Measurements from ENCODE around the gene CHCHD6. TPM values are rescaled to one million over a fixed set of nuclear protein-coding genes. Genes with fewer than 3 reads are reported as not detected.

Gene CHCHD6
- total RNA-seq, 1 experiment from 2014 or later, result 21.7 TPM

- Histone ChIP-seq H3K36me3 (no peaks in the 10 kb centered on the region), H3K27ac (no peak overlapping the region), H3K27me3 (replicated peaks) (no peaks in the 10 kb centered on the region), H3K4me1 (replicated peaks) (peaks cover 2% of the 10 kb centered on the region), H3K9me3 (replicated peaks) (peaks cover 10% of the 10 kb centered on the region), H3K4me3 (no peak overlapping the region)
- DNase-seq (ENCODE audit: low read depth in 1 of 2, low spot score in 2 of 2), result no peak
Measured at GRCh38 chr3:126976906-126977305, 272.9 kb downstream of the CHCHD6 start.

- DNase-seq (ENCODE audit: low read depth in 1 of 2, low spot score in 2 of 2), result no peak
- H3K36me3 ChIP-seq, result no peaks in the 10 kb centered on the region
- H3K27me3 ChIP-seq (replicated peaks), result no peaks in the 10 kb centered on the region
- no peak overlapping the region for H3K4me3 ChIP-seq
- peaks cover 11% of the 10 kb centered on the region for H3K4me1 ChIP-seq (replicated peaks)
- H3K27ac ChIP-seq, result no peak overlapping the region
- H3K9me3 ChIP-seq (replicated peaks), result peaks cover 10% of the 10 kb centered on the region
Measured at GRCh38 chr3:126977821-126978220, 273.8 kb downstream of the CHCHD6 start.

GRCh38 chr3:126978291-126978690 is 274.3 kb downstream of the CHCHD6 start:
- H3K27ac ChIP-seq, result no peak overlapping the region
- no peak for DNase-seq (ENCODE audit: low read depth in 1 of 2, low spot score in 2 of 2)
- H3K27me3 ChIP-seq (replicated peaks), result no peaks in the 10 kb centered on the region
- no peaks in the 10 kb centered on the region for H3K36me3 ChIP-seq
- no peak overlapping the region for H3K4me3 ChIP-seq
- H3K4me1 ChIP-seq (replicated peaks), result peaks cover 11% of the 10 kb centered on the region
- H3K9me3 ChIP-seq (replicated peaks), result peaks cover 10% of the 10 kb centered on the region

GRCh38 chr3:126979046-126979628 is 275.1 kb downstream of the CHCHD6 start:
- Histone ChIP-seq H3K4me3 (no peak overlapping the region), H3K4me1 (replicated peaks) (peaks cover 13% of the 10 kb centered on the region)
- DNase-seq (ENCODE audit: low read depth in 1 of 2, low spot score in 2 of 2), result no peak

GRCh38 chr3:126980266-126980811 is 276.3 kb downstream of the CHCHD6 start:
- no peak overlapping the region for H3K4me3 ChIP-seq
- H3K27me3 ChIP-seq (replicated peaks), result no peaks in the 10 kb centered on the region
- H3K36me3 ChIP-seq, result peaks cover 8% of the 10 kb centered on the region
- H3K27ac ChIP-seq, result no peak overlapping the region
- H3K9me3 ChIP-seq (replicated peaks), result peaks cover 2% of the 10 kb centered on the region
- no peak for DNase-seq (ENCODE audit: low read depth in 1 of 2, low spot score in 2 of 2)
- peaks cover 20% of the 10 kb centered on the region for H3K4me1 ChIP-seq (replicated peaks)

More at GRCh38 chr3:126979046-126979628, 275.1 kb downstream of the CHCHD6 start:
- Histone ChIP-seq H3K27me3 (replicated peaks) (no peaks in the 10 kb centered on the region), H3K36me3 (peaks cover 5% of the 10 kb centered on the region), H3K27ac (no peak overlapping the region), H3K9me3 (replicated peaks) (peaks cover 10% of the 10 kb centered on the region)

- no peak for DNase-seq (ENCODE audit: low read depth in 1 of 2, low spot score in 2 of 2)
- H3K9me3 ChIP-seq (replicated peaks), result no peaks in the 10 kb centered on the region
- H3K4me1 ChIP-seq (replicated peaks), result peaks cover 20% of the 10 kb centered on the region
- peaks cover 8% of the 10 kb centered on the region for H3K36me3 ChIP-seq
- peak overlapping the region; percentile 92 for H3K4me3 ChIP-seq
- H3K27me3 ChIP-seq (replicated peaks), result no peaks in the 10 kb centered on the region
- peak overlapping the region; percentile 79 for H3K27ac ChIP-seq
Measured at GRCh38 chr3:126982126-126982470, 278.1 kb downstream of the CHCHD6 start.

GRCh38 chr3:126982471-126983175 is 278.6 kb downstream of the CHCHD6 start, which contains the start of gene PLXNA1:
PLXNA1 (plus strand) TSS chr3:126983115; CDS start chr3:126988594, 5,479 bp downstream.
- Histone ChIP-seq H3K9me3 (replicated peaks) (no peaks in the 10 kb centered on the region), H3K36me3 (peaks cover 8% of the 10 kb centered on the region)

GRCh38 chr3:126983276-126983652 is 279.2 kb downstream of the CHCHD6 start:
- Histone ChIP-seq H3K27me3 (replicated peaks) (no peaks in the 10 kb centered on the region), H3K27ac (no peak overlapping the region), H3K36me3 (peaks cover 8% of the 10 kb centered on the region), H3K4me1 (replicated peaks) (peaks cover 20% of the 10 kb centered on the region), H3K9me3 (replicated peaks) (no peaks in the 10 kb centered on the region), H3K4me3 (peak overlapping the region; percentile 92)
- no peak for DNase-seq (ENCODE audit: low read depth in 1 of 2, low spot score in 2 of 2)

More at GRCh38 chr3:126982471-126983175, 278.6 kb downstream of the CHCHD6 start, which contains the start of gene PLXNA1:
- peak within 1 kb of the TSS; percentile 92 for H3K4me3 ChIP-seq
- peak; percentile 73 to 96 for DNase-seq (ENCODE audit: low read depth in 1 of 2, low spot score in 2 of 2)
- H3K27me3 ChIP-seq (replicated peaks), result no peaks in the 10 kb centered on the region
- H3K27ac ChIP-seq, result peak within 1 kb of the TSS; percentile 79
- peaks cover 20% of the 10 kb centered on the region for H3K4me1 ChIP-seq (replicated peaks)

GRCh38 chr3:126983653-126984390 is 279.8 kb downstream of the CHCHD6 start:
- peaks cover 20% of the 10 kb centered on the region for H3K4me1 ChIP-seq (replicated peaks)
- H3K36me3 ChIP-seq, result peaks cover 13% of the 10 kb centered on the region
- no peaks in the 10 kb centered on the region for H3K9me3 ChIP-seq (replicated peaks)
- no peaks in the 10 kb centered on the region for H3K27me3 ChIP-seq (replicated peaks)
- peak in 1 of 2 experiments; percentile 39 for DNase-seq (ENCODE audit: low read depth in 1 of 2, low spot score in 2 of 2)
- H3K4me3 ChIP-seq, result peak overlapping the region; percentile 92
- peak overlapping the region; percentile 36; the same call in 1 of the 2 replicates for H3K27ac ChIP-seq

- no peak for DNase-seq (ENCODE audit: low read depth in 1 of 2, low spot score in 2 of 2)
- no peaks in the 10 kb centered on the region for H3K27me3 ChIP-seq (replicated peaks)
- peaks cover 20% of the 10 kb centered on the region for H3K4me1 ChIP-seq (replicated peaks)
- no peak overlapping the region for H3K27ac ChIP-seq
- no peaks in the 10 kb centered on the region for H3K9me3 ChIP-seq (replicated peaks)
- peak overlapping the region; percentile 92 for H3K4me3 ChIP-seq
- peaks cover 20% of the 10 kb centered on the region for H3K36me3 ChIP-seq
Measured at GRCh38 chr3:126984391-126985131, 280.5 kb downstream of the CHCHD6 start.

- H3K9me3 ChIP-seq (replicated peaks), result no peaks in the 10 kb centered on the region
- no peaks in the 10 kb centered on the region for H3K27me3 ChIP-seq (replicated peaks)
- no peak overlapping the region for H3K4me3 ChIP-seq
- H3K4me1 ChIP-seq (replicated peaks), result peaks cover 20% of the 10 kb centered on the region
- peaks cover 28% of the 10 kb centered on the region for H3K36me3 ChIP-seq
- no peak for DNase-seq (ENCODE audit: low read depth in 1 of 2, low spot score in 2 of 2)
- no peak overlapping the region for H3K27ac ChIP-seq
Measured at GRCh38 chr3:126985132-126985985, 281.3 kb downstream of the CHCHD6 start.

- H3K4me1 ChIP-seq (replicated peaks), result peaks cover 20% of the 10 kb centered on the region
- no peak overlapping the region for H3K4me3 ChIP-seq
- no peak overlapping the region for H3K27ac ChIP-seq
- no peak for DNase-seq (ENCODE audit: low read depth in 1 of 2, low spot score in 2 of 2)
- H3K27me3 ChIP-seq (replicated peaks), result no peaks in the 10 kb centered on the region
- H3K9me3 ChIP-seq (replicated peaks), result no peaks in the 10 kb centered on the region
- peaks cover 34% of the 10 kb centered on the region for H3K36me3 ChIP-seq
Measured at GRCh38 chr3:126986001-126986400, 282.0 kb downstream of the CHCHD6 start.

All from SJSA1 (cell line).